22Rv1 (cell line): Measurements from ENCODE around the gene ALX3.

Source experiments
- H3K27ac ChIP-seq: fragments of 450-650 bp; 2 replicates; pipeline ENCODE4 v1.5.1; 2017
- CTCF ChIP-seq: fragments of 450-650 bp; IDR thresholded peaks from 2 replicates; pipeline ENCODE4 v1.5.1; 2017; ENCODE audit warnings: mild to moderate bottlenecking
- ZFX ChIP-seq: fragments of 450-650 bp; IDR thresholded peaks from 2 replicates; pipeline ENCODE4 v1.6.1; 2017; ENCODE audit warnings: antibody characterized with exemption, borderline replicate concordance

ALX3 gene

GRCh38 chr1:110064576-110065337, 5.7 kb downstream of the ALX3 start:
- TF ChIP-seq CTCF: no peak
- TF ChIP-seq ZFX: no peak
- no peak overlapping the region for H3K27ac ChIP-seq

- no peak overlapping the region for H3K27ac ChIP-seq
- TF ChIP-seq ZFX (no peak), CTCF (no peak)
These were observed 6.7 kb downstream of the ALX3 start for GRCh38 chr1:110063781-110064180.

GRCh38 chr1:110062612-110063011, 7.9 kb downstream of the ALX3 start:
- no peak overlapping the region for H3K27ac ChIP-seq
- TF ChIP-seq CTCF: no peak
- no peak for TF ChIP-seq ZFX

GRCh38 chr1:110061341-110061740, 9.1 kb downstream of the ALX3 start:
- TF ChIP-seq ZFX: no peak
- no peak overlapping the region for H3K27ac ChIP-seq

- no peak overlapping the region for H3K27ac ChIP-seq
- TF ChIP-seq ZFX: no peak
- TF ChIP-seq CTCF: no peak
These were observed 9.8 kb downstream of the ALX3 start for GRCh38 chr1:110060662-110061060.

GRCh38 chr1:110060034-110060661, 10.3 kb downstream of the ALX3 start:
- H3K27ac ChIP-seq: no peak overlapping the region
- peak; percentile 94 for TF ChIP-seq CTCF
- no peak for TF ChIP-seq ZFX

- no peak overlapping the region for H3K27ac ChIP-seq
- TF ChIP-seq CTCF: no peak
- no peak for TF ChIP-seq ZFX
These were observed 11.2 kb downstream of the ALX3 start for GRCh38 chr1:110059133-110059863.
